ENCODE results near the gene FSIP1.

FSIP1 gene

GRCh38 chr15:39591141-39591895 is 191.3 kb downstream of the FSIP1 start:
- no peak for DNase-seq

DNA sequence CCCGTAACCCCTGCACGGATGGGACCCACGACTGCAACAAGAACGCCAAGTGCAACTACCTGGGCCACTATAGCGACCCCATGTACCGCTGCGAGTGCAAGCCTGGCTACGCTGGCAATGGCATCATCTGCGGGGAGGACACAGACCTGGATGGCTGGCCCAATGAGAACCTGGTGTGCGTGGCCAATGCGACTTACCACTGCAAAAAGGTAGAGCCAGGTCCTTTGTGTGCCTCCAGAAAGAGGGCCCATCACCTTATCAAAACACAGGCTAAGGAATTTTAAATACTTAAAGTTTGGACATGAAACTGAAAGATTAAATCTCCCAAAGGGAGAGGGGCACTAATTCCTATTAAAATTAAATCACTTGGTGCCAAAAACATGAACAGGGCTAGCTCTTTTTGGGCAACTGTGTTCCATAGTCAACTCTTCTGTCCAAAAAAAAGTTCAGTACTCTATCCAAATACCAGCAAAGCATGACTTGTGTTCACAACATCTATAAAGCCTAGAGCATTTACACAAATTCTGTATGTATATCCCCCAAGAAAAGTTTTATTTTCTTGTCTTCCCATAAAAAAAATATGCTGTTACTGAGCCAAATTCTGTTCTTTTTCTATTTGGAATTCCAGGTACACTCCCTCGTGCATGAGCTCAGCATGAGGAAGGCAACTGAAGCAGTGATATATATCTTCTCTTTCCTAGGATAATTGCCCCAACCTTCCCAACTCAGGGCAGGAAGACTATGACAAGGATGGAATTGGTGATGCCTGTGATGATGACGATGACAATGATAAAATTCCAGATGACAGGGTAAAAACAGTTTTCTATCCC is 192.6 kb downstream of the FSIP1 start:
- DNase-seq = no peak

GRCh38 chr15:39589193-39589814 is 193.3 kb downstream of the FSIP1 start:
- DNase-seq = no peak

- no peak for DNase-seq
Measured at GRCh38 chr15:39588531-39589192, 194.0 kb downstream of the FSIP1 start.

DNA sequence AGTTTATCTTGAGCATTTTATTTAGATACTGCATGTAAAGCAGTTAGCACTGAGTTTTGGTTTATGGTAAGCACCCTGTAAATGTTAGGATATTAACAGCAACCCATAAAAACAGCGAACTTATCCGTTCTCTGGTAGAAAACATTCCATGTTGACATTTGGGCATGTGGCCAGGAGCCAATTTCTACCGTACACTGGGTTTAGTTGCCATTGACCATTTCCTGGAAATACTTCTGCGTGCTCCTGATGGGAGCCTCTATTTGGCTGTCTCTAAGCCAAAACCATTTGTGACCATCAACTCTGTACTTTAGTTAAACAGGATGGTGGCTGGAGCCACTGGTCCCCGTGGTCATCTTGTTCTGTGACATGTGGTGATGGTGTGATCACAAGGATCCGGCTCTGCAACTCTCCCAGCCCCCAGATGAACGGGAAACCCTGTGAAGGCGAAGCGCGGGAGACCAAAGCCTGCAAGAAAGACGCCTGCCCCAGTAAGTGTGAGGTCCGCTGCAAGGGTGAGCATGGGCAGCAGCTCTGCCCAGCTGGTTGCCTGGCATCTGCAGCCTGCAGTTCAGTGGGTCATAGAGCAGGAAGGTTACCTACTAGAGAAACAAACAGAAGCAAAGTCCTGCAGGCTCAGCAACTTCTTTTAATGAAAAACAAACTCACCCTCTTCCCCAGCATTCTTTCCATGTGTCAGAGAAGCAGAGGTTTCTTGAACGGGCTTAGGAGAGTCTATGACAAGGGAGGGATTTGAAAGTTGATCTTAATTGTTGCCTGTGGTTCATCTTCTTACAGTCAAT is 194.7 kb downstream of the FSIP1 start:
- no peak for DNase-seq

DNA sequence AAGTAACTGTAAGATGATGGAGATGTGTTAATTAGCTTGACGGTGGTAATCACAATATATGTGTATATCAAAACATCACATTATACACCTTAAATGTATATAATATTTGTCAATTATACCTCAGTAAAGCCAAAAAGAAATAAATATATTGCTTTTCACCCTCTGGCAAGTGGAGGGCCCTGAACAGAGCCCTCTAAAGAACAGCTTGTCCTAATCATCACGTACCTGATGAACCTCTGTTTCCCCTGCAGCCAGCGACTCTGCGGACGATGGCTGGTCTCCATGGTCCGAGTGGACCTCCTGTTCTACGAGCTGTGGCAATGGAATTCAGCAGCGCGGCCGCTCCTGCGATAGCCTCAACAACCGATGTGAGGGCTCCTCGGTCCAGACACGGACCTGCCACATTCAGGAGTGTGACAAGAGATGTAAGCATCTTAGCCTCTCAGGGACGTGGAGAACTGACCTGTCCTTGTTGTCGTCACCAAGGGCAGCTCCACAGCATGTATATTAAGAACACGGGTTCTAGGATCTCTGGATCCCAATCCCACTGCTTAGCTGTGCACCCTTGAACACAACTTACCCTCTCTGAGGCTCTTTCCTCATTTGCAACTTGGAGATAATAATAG is 195.4 kb downstream of the FSIP1 start:
- DNase-seq = no peak

DNA sequence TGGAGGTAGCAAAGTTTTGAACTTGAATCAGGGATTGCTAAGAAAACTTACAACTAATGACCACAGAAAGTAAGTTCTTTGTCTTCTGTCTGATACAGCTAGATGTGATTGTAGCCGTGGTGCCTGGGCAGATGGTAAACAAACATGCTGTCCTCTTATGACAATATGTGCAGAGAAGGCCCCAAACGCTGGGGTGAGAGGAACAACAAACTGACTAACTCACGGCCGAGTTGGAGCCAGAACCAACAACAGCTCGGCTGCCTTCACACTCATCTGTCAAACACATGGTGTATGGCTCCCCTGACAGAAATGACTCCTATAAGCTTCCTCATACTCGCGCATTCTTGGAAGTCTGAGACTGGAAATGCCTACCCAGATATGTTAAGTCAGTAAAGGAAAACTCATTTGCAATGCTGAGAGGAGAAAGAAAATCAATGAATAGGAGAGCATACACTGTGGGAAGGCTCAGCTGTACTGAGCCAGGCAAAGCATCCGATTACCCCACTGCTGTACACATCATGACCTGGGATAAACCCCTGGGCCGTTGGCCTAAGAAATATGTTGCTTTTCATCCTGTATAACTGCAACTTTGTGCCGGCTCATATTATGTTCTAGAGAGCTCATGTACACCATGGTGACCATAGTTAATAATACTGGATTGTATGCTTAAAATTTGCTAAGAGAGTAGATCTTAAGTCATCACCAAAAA is 196.1 kb downstream of the FSIP1 start:
- DNase-seq = no peak

GRCh38 chr15:39585871-39586301 is 196.8 kb downstream of the FSIP1 start:
- DNase-seq = no peak

DNA sequence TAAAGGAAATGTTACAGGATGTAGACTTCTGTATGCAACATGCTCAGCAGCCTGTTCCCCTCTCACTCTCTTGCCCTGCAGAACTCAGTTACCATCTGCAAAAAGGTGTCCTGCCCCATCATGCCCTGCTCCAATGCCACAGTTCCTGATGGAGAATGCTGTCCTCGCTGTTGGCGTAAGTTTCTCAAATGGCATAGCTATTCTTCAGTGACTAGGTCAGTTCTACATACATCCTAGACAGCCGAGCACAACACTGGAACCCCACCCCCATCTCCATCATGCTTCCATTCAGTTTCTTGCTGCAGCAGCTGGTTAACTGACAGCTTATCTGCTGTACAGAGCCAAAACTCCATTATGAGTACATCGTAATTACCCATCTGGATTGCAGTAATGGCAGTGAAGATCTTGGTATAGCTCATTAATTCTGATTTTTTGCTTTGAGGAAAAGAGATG is 197.2 kb downstream of the FSIP1 start:
- DNase-seq = no peak

GRCh38 chr15:39584662-39585388 is 197.8 kb downstream of the FSIP1 start:
- DNase-seq = no peak

DNA sequence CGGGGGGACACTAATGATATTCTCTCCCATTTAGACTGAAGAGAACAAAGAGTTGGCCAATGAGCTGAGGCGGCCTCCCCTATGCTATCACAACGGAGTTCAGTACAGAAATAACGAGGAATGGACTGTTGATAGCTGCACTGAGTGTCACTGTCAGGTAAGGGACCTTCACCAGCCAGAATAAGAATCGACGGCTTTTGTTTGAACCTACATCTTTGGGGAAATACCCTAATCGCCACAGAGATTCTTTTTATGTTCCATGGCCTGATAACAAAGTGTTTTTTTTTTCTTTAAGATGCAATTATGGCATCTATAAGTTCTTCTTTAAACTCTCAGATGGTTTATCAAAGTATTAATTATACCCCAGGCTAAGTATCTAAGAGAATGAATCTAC is 198.4 kb downstream of the FSIP1 start:
- no peak for DNase-seq

- no peak for DNase-seq
Measured at GRCh38 chr15:39583596-39584265, 198.9 kb downstream of the FSIP1 start.

DNA sequence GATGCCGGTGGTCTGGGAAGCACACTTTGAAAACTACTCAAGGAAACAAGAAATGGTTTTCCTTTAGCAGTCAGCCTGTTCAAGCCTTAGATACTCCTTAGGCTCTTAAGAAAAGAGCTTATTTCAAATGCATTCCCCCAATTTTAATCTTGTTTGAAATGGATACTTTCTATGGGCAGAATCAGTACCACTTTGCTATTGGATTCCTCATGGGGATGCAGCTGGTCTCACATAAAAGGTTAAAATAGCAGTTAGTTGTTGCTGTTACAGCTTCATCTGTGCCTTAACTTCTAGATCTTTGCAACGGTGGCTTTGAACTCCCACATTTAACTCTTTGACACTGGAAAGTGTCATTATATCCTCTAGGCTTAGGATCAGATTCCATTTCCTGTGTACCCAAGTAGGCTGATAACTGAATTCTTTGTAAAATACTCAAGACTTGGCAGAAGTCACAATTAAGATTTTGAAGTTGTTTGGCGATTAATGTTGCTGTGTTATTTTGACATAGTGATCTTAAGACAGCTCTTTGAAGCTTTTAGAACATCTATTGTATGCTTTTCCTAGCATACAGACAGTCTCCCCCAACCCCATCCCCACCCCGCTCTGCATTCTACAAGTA is 199.6 kb downstream of the FSIP1 start:
- no peak for DNase-seq

DNA sequence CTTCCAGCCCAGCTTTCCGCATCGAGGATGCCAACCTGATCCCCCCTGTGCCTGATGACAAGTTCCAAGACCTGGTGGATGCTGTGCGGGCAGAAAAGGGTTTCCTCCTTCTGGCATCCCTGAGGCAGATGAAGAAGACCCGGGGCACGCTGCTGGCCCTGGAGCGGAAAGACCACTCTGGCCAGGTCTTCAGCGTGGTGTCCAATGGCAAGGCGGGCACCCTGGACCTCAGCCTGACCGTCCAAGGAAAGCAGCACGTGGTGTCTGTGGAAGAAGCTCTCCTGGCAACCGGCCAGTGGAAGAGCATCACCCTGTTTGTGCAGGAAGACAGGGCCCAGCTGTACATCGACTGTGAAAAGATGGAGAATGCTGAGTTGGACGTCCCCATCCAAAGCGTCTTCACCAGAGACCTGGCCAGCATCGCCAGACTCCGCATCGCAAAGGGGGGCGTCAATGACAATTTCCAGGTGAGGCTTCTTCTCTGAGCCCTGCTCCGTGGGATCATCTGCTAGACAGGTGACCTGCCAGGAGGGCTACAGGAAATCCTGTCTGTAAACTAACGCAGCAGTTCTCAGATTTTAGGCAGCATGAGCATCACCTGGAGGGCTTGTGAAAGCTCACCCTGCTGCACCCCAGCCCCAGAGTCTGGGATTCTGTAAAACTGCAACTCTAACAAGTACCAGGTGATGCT is 200.2 kb downstream of the FSIP1 start:
- DNase-seq = no peak

DNA sequence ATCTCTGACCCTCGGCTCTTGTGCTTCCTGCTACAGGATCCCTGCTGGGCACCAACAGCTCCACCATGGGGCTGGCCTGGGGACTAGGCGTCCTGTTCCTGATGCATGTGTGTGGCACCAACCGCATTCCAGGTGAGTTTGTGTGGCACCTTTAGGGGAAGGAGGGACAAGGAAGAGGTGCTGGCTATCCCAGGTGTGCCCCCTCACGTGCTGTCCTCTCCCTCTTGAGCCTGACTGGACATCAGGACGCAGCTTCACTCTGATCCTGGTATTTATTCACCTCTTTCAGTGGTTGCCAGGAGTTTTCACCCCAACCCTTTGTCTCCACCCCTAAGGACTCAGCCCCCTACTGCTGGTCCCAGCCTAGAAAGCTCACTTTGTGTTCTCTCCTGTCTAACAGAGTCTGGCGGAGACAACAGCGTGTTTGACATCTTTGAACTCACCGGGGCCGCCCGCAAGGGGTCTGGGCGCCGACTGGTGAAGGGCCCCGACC is 200.8 kb downstream of the FSIP1 start:
- DNase-seq = no peak

- no peak for DNase-seq
Measured at GRCh38 chr15:39581242-39581792, 201.3 kb downstream of the FSIP1 start.

- no peak for DNase-seq
Measured at GRCh38 chr15:39580485-39581241, 202.0 kb downstream of the FSIP1 start, which contains the start of gene THBS1. THBS1 (plus strand) TSS chr15:39581079; CDS start chr15:39581858, 779 bp downstream.
